IMR-90 (cell line): ENCODE results near the gene NLGN1. TPM values are rescaled to one million over a fixed set of nuclear protein-coding genes. Genes with fewer than 3 reads are reported as not detected.

Source experiments
- ATAC-seq: fragments of 200-7000 bp; cut with Tn5 transposase; 2 replicates; pipeline ENCODE4 v1.9.1; 2020; ENCODE audit warnings: low read depth, mild to moderate bottlenecking, moderate library complexity
- BruUV-seq: library from RNA; stranded (reverse); fragments of 400-500 nt; replicated peaks from 2 replicates; lab custom pipeline; 2021; lab: Mats Ljungman, UMichigan
- CTCF ChIA-PET: fragments of 300-600 bp; formaldehyde crosslinking; extraction: SDS; loops from one replicate; lab custom pipeline; 2021; ENCODE audit warnings: antibody characterized with exemption; lab: Yijun Ruan, JAX
- POLR2A ChIA-PET: fragments of 300-600 bp; sonication (Branson Sonifier 250); formaldehyde crosslinking; loops from one replicate; lab custom pipeline; 2022; ENCODE audit warnings: antibody characterized with exemption; ENCODE audit not compliant: unreplicated experiment; lab: Charles Lee
- DNase-seq: peaks from one replicate; pipeline ENCODE4 v3.0.0; 2013
- H2AFZ ChIP-seq: replicated peaks from 2 replicates; pipeline ENCODE3; 2013; ENCODE audit warnings: low read length, mild to moderate bottlenecking; ENCODE audit not compliant: poor library complexity
- H2AK5ac ChIP-seq: 2 replicates; pipeline ENCODE4 v1.6.1; 2013; ENCODE audit warnings: low read depth, low read length, inconsistent platforms
- H2AK9ac ChIP-seq: replicated peaks from 2 replicates; pipeline ENCODE3; 2013; ENCODE audit warnings: mild to moderate bottlenecking, low read depth, low read length, moderate library complexity; ENCODE audit not compliant: poor library complexity
- H2BK120ac ChIP-seq: 2 replicates; pipeline ENCODE4 v1.6.1; 2013; ENCODE audit warnings: low read depth, low read length, inconsistent platforms
- H2BK15ac ChIP-seq: 3 replicates; pipeline ENCODE4 v1.6.1; 2013; ENCODE audit warnings: low read depth, low read length, inconsistent platforms
- H2BK20ac ChIP-seq: 2 replicates; pipeline ENCODE4 v1.6.1; 2013; ENCODE audit warnings: low read depth, mild to moderate bottlenecking, inconsistent platforms, low read length, moderate library complexity
- H2BK5ac ChIP-seq: 2 replicates; pipeline ENCODE4 v1.6.1; 2013; ENCODE audit warnings: mild to moderate bottlenecking, low read depth, low read length, inconsistent platforms; ENCODE audit not compliant: poor library complexity, severe bottlenecking
- H3K14ac ChIP-seq: replicated peaks from 2 replicates; pipeline ENCODE4 v1.6.1; 2013; ENCODE audit warnings: low read depth, low read length, inconsistent platforms
- H3K18ac ChIP-seq: 2 replicates; pipeline ENCODE4 v1.6.1; 2013; ENCODE audit warnings: low read depth, low read length, control low read depth
- H3K23ac ChIP-seq: 2 replicates; pipeline ENCODE4 v1.6.1; 2013; ENCODE audit warnings: low read depth, low read length, inconsistent platforms
- H3K27ac ChIP-seq: 2 replicates; pipeline ENCODE4 v1.5.1; 2013; ENCODE audit warnings: mild to moderate bottlenecking, control low read depth, low read length; ENCODE audit not compliant: insufficient read depth
- H3K27me3 ChIP-seq: 2 replicates; pipeline ENCODE4 v1.6.1; 2013; ENCODE audit warnings: low read length; ENCODE audit not compliant: control insufficient read depth, insufficient read depth
- H3K36me3 ChIP-seq: 2 replicates; pipeline ENCODE4 v1.6.1; 2013; ENCODE audit warnings: low read length, mixed read lengths; ENCODE audit not compliant: control insufficient read depth, insufficient read depth
- H3K4ac ChIP-seq: 2 replicates; pipeline ENCODE4 v1.6.1; 2013; ENCODE audit warnings: low read depth, low read length, inconsistent platforms
- H3K4me1 ChIP-seq: 2 replicates; pipeline ENCODE4 v1.6.1; 2013; ENCODE audit warnings: low read length, mixed read lengths; ENCODE audit not compliant: control insufficient read depth, insufficient read depth
- H3K4me2 ChIP-seq: 2 replicates; pipeline ENCODE4 v1.6.1; 2013; ENCODE audit warnings: low read depth, mild to moderate bottlenecking, control low read depth, low read length, moderate library complexity
- H3K4me3 ChIP-seq: 2 replicates; pipeline ENCODE4 v1.5.1; 2013; ENCODE audit warnings: low read depth, mild to moderate bottlenecking, control low read depth, low read length, moderate library complexity; ENCODE audit not compliant: insufficient read depth
- H3K56ac ChIP-seq: 2 replicates; pipeline ENCODE4 v1.6.1; 2013; ENCODE audit warnings: low read length, inconsistent platforms; ENCODE audit not compliant: insufficient read depth; ENCODE audit errors: extremely low read depth
- H3K79me1 ChIP-seq, 2 experiments: 2 replicates each; pipeline ENCODE4 v1.6.1; 2013; ENCODE audit warnings: low read length in 2 of 2, inconsistent platforms in 1 of 2, low read depth in 1 of 2
- H3K9ac ChIP-seq: 2 replicates; pipeline ENCODE4 v1.6.1; 2013; ENCODE audit warnings: low read depth, low read length, control low read depth
- H3K9me1 ChIP-seq: 2 replicates; pipeline ENCODE4 v1.6.1; 2013; ENCODE audit warnings: low read length, inconsistent platforms; ENCODE audit not compliant: insufficient read depth
- H3K9me3 ChIP-seq: 2 replicates; pipeline ENCODE4 v1.6.1; 2013; ENCODE audit warnings: low read length; ENCODE audit not compliant: control insufficient read depth, insufficient read depth
- H4K20me1 ChIP-seq: 2 replicates; pipeline ENCODE4 v1.6.1; 2013; ENCODE audit warnings: low read length, inconsistent platforms; ENCODE audit not compliant: insufficient read depth
- H4K5ac ChIP-seq: 2 replicates; pipeline ENCODE4 v1.6.1; 2013; ENCODE audit warnings: mild to moderate bottlenecking, low read depth, low read length, control low read depth
- H4K8ac ChIP-seq, 2 experiments: 2 replicates each; pipeline ENCODE4 v1.6.1; 2013; ENCODE audit warnings: low read depth in 2 of 2, low read length in 2 of 2, control low read depth in 1 of 2, inconsistent platforms in 1 of 2
- H4K91ac ChIP-seq: 2 replicates; pipeline ENCODE4 v1.6.1; 2013; ENCODE audit warnings: low read depth, low read length, inconsistent platforms; ENCODE audit not compliant: insufficient read depth
- POLR2A ChIP-seq: IDR thresholded peaks from 2 replicates; pipeline ENCODE4 v1.6.1; 2012; ENCODE audit warnings: mild to moderate bottlenecking, low read depth, low read length
- RCOR1 ChIP-seq: IDR thresholded peaks from 2 replicates; pipeline ENCODE4 v1.6.1; 2012; ENCODE audit warnings: mild to moderate bottlenecking, low read length, improper control_type of control experiment; ENCODE audit not compliant: insufficient replicate concordance
- WGBS, 2 experiments: methylation state at CpG; one replicate each; pipeline versions ENCODE4 v1.1.5 to v1.1.7; 2013; ENCODE audit warnings: missing lambda C conversion rate in 2 of 2; ENCODE audit not compliant: insufficient read length in 1 of 2; ENCODE audit errors: extremely low coverage in 2 of 2; 5-methylcytosine and 5-hydroxymethylcytosine counted together
- dilution Hi-C: fragments of 300-500 bp; cut with HindIII; formaldehyde crosslinking; loops from one replicate; pipeline ENCODE4 v1.14.3; 2018; ENCODE audit warnings: low sequenced_read_pairs; ENCODE audit not compliant: unreplicated experiment
- in situ Hi-C: fragments of 300-500 bp; cut with MboI; formaldehyde crosslinking; loops from 3 replicates; pipeline ENCODE4 v1.14.3; 2019; ENCODE audit warnings: low sequenced_read_pairs, inconsistent platforms, mixed read lengths
- intact Hi-C: fragments of 100-400 bp; cut with micrococcal nuclease; formaldehyde crosslinking; loops from 2 replicates; pipeline ENCODE4 v1.10.0; 2022
- polyA plus RNA-seq, 3 experiments: library from polyadenylated mRNA; depleted of rRNA; stranded (reverse); fragments of >200 nt; gene quantifications; 2 replicates each; pipeline ENCODE4 v1.2.3, GENCODE V29; 2012; ENCODE audit warnings: low replicate concordance in 1 of 3
- total RNA-seq: library from RNA; depleted of rRNA; stranded (reverse); fragments of >200 nt; gene quantifications from 2 replicates; pipeline ENCODE4 v1.2.3, GENCODE V29; 2012

NLGN1 gene
- total and polyA plus RNA-seq, 2 of the 4 experiments (the other 2 are of a cell fraction) = 1.8 to 12.5 TPM

- H3K9ac ChIP-seq = no peak overlapping the region
- in situ Hi-C loops (no loop called here), dilution Hi-C loops (no loop called here), intact Hi-C loops (no loop called here)
- no peak overlapping the region for H4K8ac ChIP-seq
- H4K91ac ChIP-seq = no peak overlapping the region
- H3K9me1 ChIP-seq = 0 out of 2 replicates have a peak, but pooled peaks cover 2% of the 10 kb centered on the region
- H2AFZ ChIP-seq = no peak overlapping the region
- H3K9me3 ChIP-seq = no peaks in the 10 kb centered on the region
- no peak overlapping the region for H2AK5ac ChIP-seq
- no peaks in the 10 kb centered on the region for H3K79me1 ChIP-seq
- H2BK120ac ChIP-seq = peak overlapping the region; percentile 70; the same call in 1 of the 2 replicates
- no peak overlapping the region for H3K14ac ChIP-seq
- H3K23ac ChIP-seq = no peak overlapping the region
- no peak overlapping the region for H2AK9ac ChIP-seq
- no peak overlapping the region for H3K4me3 ChIP-seq
- no CpG with 5 or more reads among the region's 3 CpGs for WGBS, 2 experiments
- no peak overlapping the region for H2BK5ac ChIP-seq
- no peaks in the 10 kb centered on the region for H3K27me3 ChIP-seq
- no peak overlapping the region for H4K5ac ChIP-seq
- no peak overlapping the region for H3K4me2 ChIP-seq
- DNase-seq = no peak
- no peak for TF ChIP-seq RCOR1
- TF ChIP-seq POLR2A = no peak
- H3K56ac ChIP-seq = no peak overlapping the region
- no peak overlapping the region for H3K18ac ChIP-seq
- no peak overlapping the region for H2BK15ac ChIP-seq
- BruUV-seq = no TSS peak
- H2BK20ac ChIP-seq = peak overlapping the region; percentile 38; the same call in 1 of the 2 replicates
- ChIA-PET CTCF (no interaction called here), POLR2A (no interaction called here)
- H3K36me3 ChIP-seq = no peaks in the 10 kb centered on the region
- ATAC-seq = no peak
- H4K20me1 ChIP-seq = no peaks in the 10 kb centered on the region
- no peak overlapping the region; the same call in 1 of the 2 replicates for H3K4ac ChIP-seq
- no peak overlapping the region for H3K27ac ChIP-seq
- H3K4me1 ChIP-seq = peaks cover 2% of the 10 kb centered on the region; the same call in 1 of the 2 replicates
Observed at GRCh38 chr3:173744479-173744878, 346.9 kb downstream of the NLGN1 start.
